ENCODE data around the gene METAP1D.

DNA sequence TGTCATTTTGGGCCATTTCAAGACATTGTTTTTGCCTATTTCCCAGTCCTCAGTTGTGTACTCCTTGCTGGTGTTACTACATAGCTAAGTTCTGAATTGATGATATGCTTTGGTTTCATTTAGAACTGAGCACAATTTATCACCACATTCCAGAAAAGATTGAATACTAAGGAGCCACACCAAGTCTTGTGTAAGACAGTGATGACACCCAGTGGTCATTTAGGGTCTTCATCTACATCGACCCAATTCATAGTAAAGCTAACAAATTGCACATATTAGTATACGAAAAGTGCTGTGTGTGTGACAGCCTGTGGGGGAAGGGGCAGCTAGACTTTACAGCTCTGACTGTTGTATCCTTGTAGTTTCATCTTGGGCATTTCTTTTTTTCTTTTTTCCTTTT lies 113.9 kb downstream of the METAP1D start:
- peak; percentile 56 for TF ChIP-seq CTCF (conservative IDR thresholded peaks at IDR 0.05)
- no peak for TF ChIP-seq EZH2 (IDR thresholded peaks at IDR 0.05; ENCODE audit: low read depth)

Data from PC-9 (cell line).